HEK293T (cell line): ENCODE measurements around the gene NFIX.

ENCODE experiments used
- CTCF ChIA-PET: fragments of 350-600 bp; formaldehyde crosslinking; extraction: SDS; loops from one replicate; lab custom pipeline; 2021; ENCODE audit warnings: antibody characterized with exemption, inconsistent platforms; lab: Yijun Ruan, JAX
- POLR2A ChIA-PET: fragments of 350-600 bp; formaldehyde crosslinking; extraction: SDS; loops from one replicate; lab custom pipeline; 2020; ENCODE audit warnings: antibody characterized with exemption, inconsistent platforms; lab: Yijun Ruan, JAX
- DNase-seq: peaks from one replicate; pipeline ENCODE4 v3.0.0; 2012; ENCODE audit warnings: mixed read lengths; ENCODE audit errors: extremely low spot score
- ARNT ChIP-seq: fragments of 450-650 bp; IDR thresholded peaks from 2 replicates; pipeline ENCODE4 v1.6.1; 2017; ENCODE audit warnings: mild to moderate bottlenecking
- BHLHE40 ChIP-seq: fragments of 450-650 bp; IDR thresholded peaks from 2 replicates; pipeline ENCODE4 v1.6.1; 2016; ENCODE audit warnings: mild to moderate bottlenecking, moderate library complexity, borderline replicate concordance
- CTBP1 ChIP-seq: fragments of 450-650 bp; IDR thresholded peaks from 2 replicates; pipeline ENCODE4 v1.6.1; 2016; ENCODE audit warnings: borderline replicate concordance
- ELF4 ChIP-seq: fragments of 450-650 bp; IDR thresholded peaks from 2 replicates; pipeline ENCODE4 v1.6.1; 2017; ENCODE audit warnings: antibody characterized with exemption
- FOXA1 ChIP-seq: fragments of 450-650 bp; IDR thresholded peaks from 2 replicates; pipeline ENCODE4 v1.6.1; 2016; ENCODE audit warnings: mild to moderate bottlenecking
- FOXK2 ChIP-seq: fragments of 450-650 bp; IDR thresholded peaks from 2 replicates; pipeline ENCODE4 v1.6.1; 2016; ENCODE audit warnings: mild to moderate bottlenecking
- FOXM1 ChIP-seq: fragments of 450-650 bp; IDR thresholded peaks from 2 replicates; pipeline ENCODE4 v1.6.1; 2017; ENCODE audit warnings: mild to moderate bottlenecking, borderline replicate concordance
- HDGF ChIP-seq: fragments of 450-650 bp; IDR thresholded peaks from 2 replicates; pipeline ENCODE4 v1.6.1; 2017; ENCODE audit warnings: antibody characterized with exemption, borderline replicate concordance
- L3MBTL2 ChIP-seq: fragments of 450-650 bp; conservative IDR thresholded peaks from 2 replicates; pipeline ENCODE4 v1.6.1; 2016; ENCODE audit warnings: mild to moderate bottlenecking
- LEF1 ChIP-seq: fragments of 450-650 bp; IDR thresholded peaks from 2 replicates; pipeline ENCODE4 v1.6.1; 2017; ENCODE audit warnings: mild to moderate bottlenecking, borderline replicate concordance
- NFRKB ChIP-seq: fragments of 450-650 bp; IDR thresholded peaks from 2 replicates; pipeline ENCODE4 v1.6.1; 2016; ENCODE audit warnings: mild to moderate bottlenecking, moderate library complexity
- SP1 ChIP-seq: fragments of 450-650 bp; IDR thresholded peaks from 2 replicates; pipeline ENCODE4 v1.6.1; 2017
- SUZ12 ChIP-seq: fragments of 450-650 bp; IDR thresholded peaks from 2 replicates; pipeline ENCODE4 v1.6.1; 2016; ENCODE audit warnings: mild to moderate bottlenecking
- TARDBP ChIP-seq: fragments of 450-650 bp; IDR thresholded peaks from 2 replicates; pipeline ENCODE4 v1.6.1; 2016
- ZNF384 ChIP-seq: fragments of 450-650 bp; IDR thresholded peaks from 2 replicates; pipeline ENCODE4 v1.6.1; 2016
- TF ChIP-seq, protein P1 (sequence below): fragments of 450-650 bp; IDR thresholded peaks from 2 replicates; pipeline ENCODE4 v1.6.1; 2016

Gene NFIX

DNA sequence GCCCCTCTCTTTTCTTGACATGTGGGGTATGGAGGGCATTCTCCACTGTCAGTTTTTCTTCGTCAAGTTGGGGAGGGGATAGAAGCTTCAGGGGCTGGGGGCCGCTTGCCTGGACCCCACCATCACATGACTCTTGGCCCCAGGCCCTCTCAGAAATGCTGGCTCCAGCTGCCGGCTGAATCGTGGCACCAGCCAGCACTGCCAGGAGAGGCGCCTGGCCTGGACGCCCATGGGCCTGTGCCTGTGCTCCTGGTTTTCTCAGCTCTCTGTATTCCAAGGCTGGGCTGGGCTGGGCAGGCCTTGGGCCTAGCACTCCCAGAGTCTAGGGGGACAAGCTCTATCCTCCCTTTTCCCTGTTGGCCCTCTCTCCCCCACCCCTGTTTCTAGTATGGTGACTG is 68.8 kb downstream of the NFIX start:
- ChIA-PET POLR2A (no interaction called here), CTCF (interaction anchor here (0.6 kb wide), 1 partner anchor 29 kb away, joined by 4 read pairs; no protein-coding TSS in a partner anchor)
- TF ChIP-seq BHLHE40 (no peak), SUZ12 (no peak), LEF1 (no peak), NFRKB (no peak), FOXK2 (no peak), ZNF384 (no peak), FOXM1 (no peak), CTBP1 (no peak), HDGF (no peak)
- TF ChIP-seq, protein P1, sequence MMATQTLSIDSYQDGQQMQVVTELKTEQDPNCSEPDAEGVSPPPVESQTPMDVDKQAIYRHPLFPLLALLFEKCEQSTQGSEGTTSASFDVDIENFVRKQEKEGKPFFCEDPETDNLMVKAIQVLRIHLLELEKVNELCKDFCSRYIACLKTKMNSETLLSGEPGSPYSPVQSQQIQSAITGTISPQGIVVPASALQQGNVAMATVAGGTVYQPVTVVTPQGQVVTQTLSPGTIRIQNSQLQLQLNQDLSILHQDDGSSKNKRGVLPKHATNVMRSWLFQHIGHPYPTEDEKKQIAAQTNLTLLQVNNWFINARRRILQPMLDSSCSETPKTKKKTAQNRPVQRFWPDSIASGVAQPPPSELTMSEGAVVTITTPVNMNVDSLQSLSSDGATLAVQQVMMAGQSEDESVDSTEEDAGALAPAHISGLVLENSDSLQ: no peak
- no peak for DNase-seq

- DNase-seq: no peak
- TF ChIP-seq SP1 (no peak), LEF1 (no peak), BHLHE40 (no peak), ELF4 (no peak), ZNF384 (no peak), ARNT (no peak), FOXK2 (no peak)
- TF ChIP-seq, protein P1: no peak
- ChIA-PET CTCF (interaction anchor here (1.3 kb wide), 1 partner anchor 28 kb away, joined by 3 read pairs; no protein-coding TSS in a partner anchor), POLR2A (no interaction called here)
Measured at GRCh38 chr19:13066226-13066625, 71.0 kb downstream of the NFIX start.

DNA sequence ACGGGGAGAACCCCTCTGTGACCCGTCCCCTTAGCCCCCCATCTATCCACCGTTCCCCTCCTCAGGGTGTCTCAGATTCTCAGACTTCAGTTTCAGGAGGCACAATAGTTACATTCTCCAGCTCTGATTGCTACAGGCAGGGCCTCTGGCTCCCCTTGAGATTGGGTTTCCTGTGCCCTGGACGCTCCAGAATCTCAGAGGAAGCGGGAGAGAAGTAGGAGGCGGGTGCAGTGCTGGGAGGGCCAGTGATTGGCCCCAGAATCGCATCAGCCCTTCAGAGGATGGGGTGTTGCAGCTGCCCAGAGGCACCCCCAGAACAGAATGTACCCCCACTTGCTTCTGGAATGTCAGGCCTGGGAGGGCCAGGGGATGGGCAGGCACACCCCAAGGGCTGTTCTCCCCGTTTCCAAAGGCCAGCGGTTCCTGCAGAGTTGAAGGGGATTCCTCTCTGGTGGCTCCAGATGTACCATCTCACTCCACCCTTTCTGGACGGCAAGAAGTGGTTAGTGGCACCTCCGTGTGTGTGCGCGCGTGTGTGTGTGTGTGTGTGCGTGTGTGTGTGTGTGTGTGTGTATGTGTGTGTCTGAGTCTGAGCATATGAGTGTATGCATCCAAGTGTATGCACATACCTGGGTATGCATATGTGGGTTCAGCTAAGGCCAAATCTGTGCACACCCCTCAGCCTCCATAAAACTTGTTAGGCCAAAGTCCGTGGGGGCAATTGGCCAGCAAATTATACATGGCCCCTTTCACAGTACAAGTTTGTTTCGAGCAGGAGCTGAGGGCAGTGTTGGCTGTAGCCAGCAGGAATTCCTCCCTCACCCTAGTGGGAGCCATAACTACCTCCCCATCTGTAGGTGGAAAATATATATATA is 71.9 kb downstream of the NFIX start:
- ChIA-PET CTCF (no interaction called here), POLR2A (no interaction called here)
- no peak for TF ChIP-seq ELF4
- no peak for TF ChIP-seq SP1
- no peak for TF ChIP-seq HDGF
- no peak for TF ChIP-seq CTBP1
- TF ChIP-seq FOXK2: no peak
- no peak for TF ChIP-seq TARDBP
- TF ChIP-seq L3MBTL2: no peak
- TF ChIP-seq ZNF384: no peak
- no peak for DNase-seq

GRCh38 chr19:13068085-13068846 is 73.0 kb downstream of the NFIX start:
- TF ChIP-seq BHLHE40 (no peak), ARNT (no peak), SUZ12 (no peak)
- TF ChIP-seq, protein P1: no peak
- CTCF ChIA-PET: interaction anchor here (0.6 to 1.5 kb wide), 4 partner anchors 10 to 91 kb away, joined by 3 to 5 read pairs (median 3); no protein-coding TSS in a partner anchor
- no peak for DNase-seq
- POLR2A ChIA-PET: interaction anchor here (2.2 kb wide), 1 partner anchor 13 kb away, joined by 7 read pairs; no protein-coding TSS in a partner anchor

- ChIA-PET POLR2A (interaction anchor here (2.2 kb wide), 1 partner anchor 15 kb away, joined by 7 read pairs; no protein-coding TSS in a partner anchor), CTCF (interaction anchor here (0.6 to 0.7 kb wide), 2 partner anchors 29 to 89 kb away, joined by 3 read pairs; no protein-coding TSS in a partner anchor)
- DNase-seq: no peak
- TF ChIP-seq ARNT: no peak
- no peak for TF ChIP-seq FOXK2
- no peak for TF ChIP-seq FOXA1
- no peak for TF ChIP-seq TARDBP
- no peak for TF ChIP-seq BHLHE40
- no peak for TF ChIP-seq HDGF
- TF ChIP-seq, protein P1: no peak
- TF ChIP-seq ELF4: no peak
- no peak for TF ChIP-seq LEF1
- TF ChIP-seq SUZ12: no peak
- TF ChIP-seq L3MBTL2: no peak
- no peak for TF ChIP-seq SP1
- no peak for TF ChIP-seq CTBP1
- no peak for TF ChIP-seq ZNF384
- no peak for TF ChIP-seq FOXM1
- TF ChIP-seq NFRKB: no peak
Measured at GRCh38 chr19:13069415-13070359, 74.4 kb downstream of the NFIX start.
